GM18499 (cell line): ENCODE data around the gene ARTN.

ENCODE experiments used
- ATAC-seq: cut with Tn5 transposase; IDR thresholded peaks from one replicate; pipeline ENCODE4 v1.9.1; 2021; ENCODE audit warnings: moderate number of reproducible peaks; ENCODE audit not compliant: insufficient read depth, unreplicated experiment

ARTN gene

GRCh38 chr1:43969416-43969745 is 35.8 kb downstream of the ARTN start:
- ATAC-seq, result no peak

DNA sequence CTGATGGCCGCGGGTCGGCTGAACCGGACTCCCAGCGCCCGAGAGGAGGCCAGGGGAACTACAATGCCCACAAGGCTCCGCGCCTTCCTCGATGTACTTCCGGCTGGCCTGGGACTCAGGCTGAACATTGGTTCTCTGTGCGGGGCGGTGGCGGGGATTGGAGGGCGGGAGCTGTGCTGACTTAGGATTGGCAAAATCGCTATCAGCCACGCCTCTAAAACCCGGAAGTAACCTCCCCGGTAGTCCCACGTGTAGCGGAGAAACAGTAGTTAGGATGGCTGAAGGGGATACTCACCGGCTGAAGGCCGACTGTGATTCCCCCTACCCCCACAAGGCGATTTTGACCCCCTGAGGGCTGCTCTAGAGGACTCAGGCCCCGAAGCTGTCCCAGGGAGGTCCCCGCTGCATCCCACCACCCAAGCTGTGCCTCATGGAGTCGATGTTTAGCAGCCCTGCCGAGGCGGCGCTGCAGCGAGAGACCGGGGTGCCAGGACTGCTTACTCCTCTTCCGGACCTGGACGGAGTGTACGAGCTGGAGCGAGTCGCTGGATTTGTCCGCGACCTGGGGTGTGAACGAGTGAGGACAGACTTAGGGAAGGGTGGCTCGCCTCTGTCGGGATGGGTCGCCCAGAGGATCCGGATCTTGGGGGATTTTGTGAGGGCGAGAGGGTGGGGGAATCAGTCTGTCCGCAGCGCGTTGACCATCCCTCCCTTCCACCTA is 36.3 kb downstream of the ARTN start, which contains the start of gene DPH2:
Gene DPH2 (plus strand): TSS at position 265 of the 721 bp plus-strand sequence. CDS start 166 bp downstream, at position 431.
- ATAC-seq, result peak; percentile 69

- ATAC-seq, result no peak
Observed at GRCh38 chr1:43970502-43970901, 36.9 kb downstream of the ARTN start.

- ATAC-seq, result no peak
Observed at GRCh38 chr1:43970911-43971310, 37.3 kb downstream of the ARTN start.

- no peak for ATAC-seq
Observed at GRCh38 chr1:43971336-43971980, 37.9 kb downstream of the ARTN start.

- peak; percentile 5 for ATAC-seq
Observed at GRCh38 chr1:43973981-43974442, 40.4 kb downstream of the ARTN start.

DNA sequence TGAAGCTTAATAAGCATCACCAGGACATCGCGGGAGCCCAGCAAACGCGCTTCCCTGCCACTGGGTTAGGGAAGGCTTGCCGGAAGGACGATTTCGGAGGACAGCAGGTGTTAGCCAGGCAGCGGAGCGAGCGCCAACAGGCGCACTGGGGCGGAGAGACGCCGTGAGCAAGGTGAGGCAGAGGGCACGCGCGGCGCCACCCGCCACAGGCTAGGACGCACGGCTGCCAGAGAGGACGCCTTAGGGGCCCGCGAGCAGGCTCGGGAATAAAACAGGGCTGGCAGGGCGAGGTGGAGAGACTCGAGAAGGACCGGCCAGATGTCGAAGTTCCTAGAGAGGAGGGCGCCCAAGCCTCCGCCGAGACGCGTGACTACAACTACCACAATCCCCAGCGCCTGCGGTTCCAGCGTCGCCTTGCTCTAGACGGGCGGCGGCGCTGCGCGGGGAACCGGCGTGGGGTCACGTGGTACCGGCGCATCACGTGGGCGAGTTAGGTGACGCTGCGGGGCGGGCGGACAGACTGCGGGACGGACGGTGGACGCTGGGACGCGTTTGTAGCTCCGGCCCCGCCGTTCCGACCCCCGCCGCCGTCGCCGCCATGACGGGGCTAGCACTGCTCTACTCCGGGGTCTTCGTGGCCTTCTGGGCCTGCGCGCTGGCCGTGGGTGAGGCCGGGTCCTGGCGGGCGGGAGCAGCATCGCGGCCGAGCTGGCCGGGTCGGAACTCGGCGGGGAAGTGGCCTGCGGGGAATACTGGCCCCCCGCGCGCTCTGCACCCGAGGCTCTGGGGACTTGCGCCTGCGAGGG is 41.0 kb downstream of the ARTN start, which contains the start of gene ATP6V0B:
Gene ATP6V0B (plus strand): TSS at position 518 of the 806 bp plus-strand sequence. CDS start 81 bp downstream, at position 599.
- ATAC-seq, result peak; percentile 43

- no peak for ATAC-seq
Observed at GRCh38 chr1:43975249-43975961, 41.8 kb downstream of the ARTN start.

DNA sequence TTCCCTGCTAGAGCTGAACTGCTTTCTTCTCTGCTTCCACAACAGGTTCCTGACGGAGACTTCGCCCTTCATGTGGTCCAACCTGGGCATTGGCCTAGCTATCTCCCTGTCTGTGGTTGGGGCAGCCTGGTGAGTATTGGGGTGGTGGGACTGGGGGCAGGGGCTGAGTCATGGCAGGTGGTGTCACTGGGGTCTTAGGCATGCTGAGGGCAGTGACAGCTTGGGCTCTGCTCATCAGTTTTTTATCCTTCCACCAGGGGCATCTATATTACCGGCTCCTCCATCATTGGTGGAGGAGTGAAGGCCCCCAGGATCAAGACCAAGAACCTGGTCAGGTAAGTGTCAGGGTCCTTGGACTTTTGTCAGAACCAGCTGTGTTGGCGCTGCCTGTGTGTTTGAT is 42.4 kb downstream of the ARTN start:
- ATAC-seq, result no peak

DNA sequence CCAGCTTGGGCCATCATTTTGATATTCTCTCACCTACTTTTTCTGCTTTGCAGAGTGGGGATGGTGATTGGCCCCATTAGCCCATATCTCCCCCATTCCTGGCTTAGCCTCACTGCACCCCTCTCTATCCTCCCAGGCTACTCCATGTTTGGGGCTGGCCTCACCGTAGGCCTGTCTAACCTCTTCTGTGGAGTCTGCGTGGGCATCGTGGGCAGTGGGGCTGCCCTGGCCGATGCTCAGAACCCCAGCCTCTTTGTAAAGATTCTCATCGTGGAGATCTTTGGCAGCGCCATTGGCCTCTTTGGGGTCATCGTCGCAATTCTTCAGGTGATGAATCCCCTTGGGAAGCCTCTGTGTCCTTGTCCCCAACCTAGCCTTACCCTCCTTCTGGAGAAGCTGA is 43.3 kb downstream of the ARTN start:
- ATAC-seq, result no peak

GRCh38 chr1:43977376-43978263 is 44.0 kb downstream of the ARTN start:
- no peak for ATAC-seq

DNA sequence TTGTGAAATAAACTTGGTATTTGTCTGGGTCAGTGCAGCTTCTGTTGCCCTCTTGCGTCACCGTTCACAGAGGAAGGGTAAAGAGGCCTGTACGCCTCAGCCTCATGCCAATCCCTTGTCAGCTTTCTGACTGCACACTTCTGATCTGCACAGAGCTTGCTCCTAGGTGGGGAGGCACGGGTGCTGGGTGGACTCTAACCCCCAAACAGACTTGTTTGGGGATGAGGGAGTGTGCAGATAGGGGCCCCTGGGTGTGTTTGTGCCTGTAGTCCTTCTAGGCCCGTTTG is 44.6 kb downstream of the ARTN start:
- no peak for ATAC-seq

GRCh38 chr1:43978551-43979260 is 45.1 kb downstream of the ARTN start, which contains the start of gene B4GALT2:
TSS of gene B4GALT2 (plus strand) at chr1:43979210. CDS start at chr1:43981161, 1,951 bp downstream.
- ATAC-seq, result no peak

- ATAC-seq, result no peak
Observed at GRCh38 chr1:43979261-43979527, 45.6 kb downstream of the ARTN start.

DNA sequence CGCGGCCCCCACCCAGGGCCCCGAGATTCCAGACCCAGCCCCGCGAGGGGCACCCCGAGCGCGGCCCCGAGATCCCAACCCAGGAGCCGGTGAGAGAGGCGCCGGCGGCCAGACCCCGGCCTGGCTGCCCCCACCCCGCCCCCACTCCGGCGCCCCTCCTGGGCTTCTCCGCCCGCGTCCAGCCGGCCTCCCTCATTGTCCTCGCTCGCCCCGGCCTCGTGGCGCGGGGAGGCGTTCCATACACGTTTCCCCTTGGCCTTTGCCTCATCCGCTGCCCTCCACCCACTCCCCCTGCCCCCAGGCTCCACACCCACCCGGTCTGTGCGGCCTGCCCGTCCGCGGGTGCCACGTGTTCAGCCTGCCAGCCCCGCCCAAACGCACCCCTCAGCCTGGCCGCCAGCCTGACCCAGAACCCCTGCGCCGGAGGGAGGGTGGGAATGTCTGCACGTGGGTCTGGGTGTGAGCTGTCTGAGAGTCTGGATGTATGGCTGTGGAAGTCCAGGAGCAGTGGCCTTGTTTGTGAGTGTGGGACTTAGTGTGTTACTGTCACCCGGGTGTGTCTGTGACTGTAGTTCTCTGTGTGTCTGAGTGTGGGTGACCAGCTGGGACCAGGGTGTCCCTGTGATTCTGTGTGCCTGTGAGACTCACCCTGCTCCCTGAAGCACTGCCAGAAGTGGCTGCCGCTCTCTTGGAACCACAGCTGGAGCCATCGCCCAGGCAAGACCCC is 46.1 kb downstream of the ARTN start:
- no peak for ATAC-seq

DNA sequence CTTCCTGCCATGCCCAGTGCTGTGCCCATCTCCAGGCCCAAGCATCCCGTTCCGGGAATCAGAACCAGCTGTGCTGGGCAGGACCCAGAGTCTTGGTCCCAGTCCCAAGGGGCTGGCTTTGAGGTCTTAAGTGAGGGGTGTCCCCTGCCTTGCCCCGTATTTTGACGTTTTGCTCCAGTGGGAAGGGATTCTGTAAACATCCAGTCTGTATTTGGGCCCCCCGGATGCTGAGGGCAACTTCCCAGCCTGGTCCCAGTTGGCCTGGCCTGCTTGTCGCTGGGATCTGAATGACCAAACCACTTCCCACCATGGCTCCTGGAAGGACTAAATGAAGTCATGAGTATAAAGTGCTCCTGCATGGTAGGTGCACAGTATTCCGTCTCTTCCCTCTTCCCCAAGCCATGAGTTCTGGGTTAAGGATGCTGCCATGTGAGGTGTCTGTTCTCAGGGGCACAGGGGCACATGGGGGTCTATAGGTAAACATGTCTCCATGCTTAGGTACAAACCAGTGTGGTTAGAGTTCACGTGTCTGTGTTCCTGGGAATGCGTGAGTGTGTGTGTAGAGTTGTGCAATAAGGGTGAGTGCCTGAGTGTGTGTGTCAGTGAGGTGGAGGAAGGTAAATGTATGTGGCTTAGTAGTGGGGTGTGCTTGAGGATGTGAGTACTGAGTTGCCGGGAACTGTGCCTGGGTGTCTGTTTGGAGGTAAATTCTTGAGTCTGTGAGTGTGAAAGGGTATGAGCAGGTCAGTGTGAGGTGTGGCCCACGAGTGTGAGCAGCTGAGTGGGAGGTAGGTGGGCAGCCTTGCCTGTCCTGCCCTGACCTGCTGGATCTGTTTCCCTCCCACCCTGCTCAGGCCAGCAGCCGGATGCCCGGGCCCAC is 46.9 kb downstream of the ARTN start:
- no peak for ATAC-seq

- no peak for ATAC-seq
Observed at GRCh38 chr1:43981135-43981491, 47.5 kb downstream of the ARTN start.

DNA sequence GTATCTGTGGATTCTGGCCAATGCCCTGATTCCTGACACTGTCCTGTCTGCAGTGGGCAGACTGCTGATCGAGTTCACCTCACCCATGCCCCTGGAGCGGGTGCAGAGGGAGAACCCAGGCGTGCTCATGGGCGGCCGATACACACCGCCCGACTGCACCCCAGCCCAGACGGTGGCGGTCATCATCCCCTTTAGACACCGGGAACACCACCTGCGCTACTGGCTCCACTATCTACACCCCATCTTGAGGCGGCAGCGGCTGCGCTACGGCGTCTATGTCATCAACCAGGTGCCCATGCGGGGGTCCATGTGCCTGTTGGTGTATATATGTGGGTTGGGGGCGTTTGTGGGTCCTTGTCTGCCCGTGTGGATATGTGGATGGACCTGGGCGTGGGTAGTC is 48.0 kb downstream of the ARTN start:
- ATAC-seq, result no peak
